Esophagus muscularis mucosa (tissue), 4 donors: ENCODE data around the gene RFTN1. TPM values are rescaled to one million over a fixed set of nuclear protein-coding genes. Genes with fewer than 3 reads are reported as not detected.

Source experiments
- DNase-seq: peaks from one replicate; pipeline ENCODE4 v3.0.0-alpha.2; 2017; ENCODE audit errors: extremely low spot score
- H3K27ac ChIP-seq, 4 donors: fragments of 200-600 bp; sonication (generic); replicated peaks in 1 of 4; 1 replicate in 3 of 4; 2 replicates in 1 of 4; pipeline ENCODE4 v1.5.1; 2016 to 2019; ENCODE audit warnings: mild to moderate bottlenecking in 1 of 4
- H3K27me3 ChIP-seq, 4 donors: fragments of 200-600 bp; sonication (generic); one replicate each; pipeline versions ENCODE4 v1.5.1 to v1.6.0; 2016 to 2019
- H3K36me3 ChIP-seq, 4 donors: fragments of 200-600 bp; sonication (generic); one replicate each; pipeline ENCODE4 v1.5.1; 2016 to 2019
- H3K4me1 ChIP-seq, 4 donors: fragments of 200-600 bp; sonication (generic); one replicate each; pipeline ENCODE4 v1.5.1; 2016 to 2019
- H3K4me3 ChIP-seq, 4 donors: fragments of 200-600 bp; sonication (generic); 1 replicate in 2 of 4; 2 replicates in 2 of 4; pipeline ENCODE4 v1.5.1; 2016 to 2019; ENCODE audit warnings: mild to moderate bottlenecking in 4 of 4, moderate library complexity in 1 of 4
- H3K9me3 ChIP-seq, 4 donors: fragments of 200-600 bp; sonication (generic); 1 replicate in 3 of 4; 2 replicates in 1 of 4; pipeline ENCODE4 v1.5.1; 2016 to 2019
- EP300 ChIP-seq: sonication (generic); formaldehyde crosslinking; IDR thresholded peaks from one replicate; pipeline ENCODE4 v1.6.1; 2017; ENCODE audit warnings: antibody characterized with exemption
- POLR2A ChIP-seq: fragments of 450-650 bp; IDR thresholded peaks from one replicate; pipeline ENCODE4 v1.6.1; 2017; ENCODE audit warnings: antibody characterized with exemption, moderate library complexity, mild to moderate bottlenecking, low read depth
- POLR2AphosphoS5 ChIP-seq, 2 donors: sonication (generic); formaldehyde crosslinking; IDR thresholded peaks; one replicate each; pipeline ENCODE4 v1.6.1; 2017; ENCODE audit warnings: antibody characterized with exemption in 2 of 2
- WGBS: methylation state at CpG from one replicate; pipeline ENCODE4 v1.1.5; 2018; 5-methylcytosine and 5-hydroxymethylcytosine counted together
- intact Hi-C: fragments of 100-400 bp; cut with DNase I; formaldehyde crosslinking; loops from one replicate; pipeline ENCODE4 v1.15.1; 2023
- total RNA-seq, 4 donors: library from RNA; depleted of rRNA; stranded (reverse); fragments of >200 nt; gene quantifications; one replicate each; pipeline versions ENCODE4 v1.1.0 to v1.2.1, GENCODE V29; 2016
- TF ChIP-seq, protein P1 (sequence below), 3 experiments: fragments of 200-600 bp in 2 of 3; fragments of 450-650 bp in 1 of 3; sonication (generic) in 2 of 3; IDR thresholded peaks; one replicate each; pipeline ENCODE4 v1.5.1; 2017 to 2019; ENCODE audit warnings: antibody characterized with exemption in 3 of 3, mild to moderate bottlenecking in 2 of 3, moderate library complexity in 1 of 3

Gene RFTN1
- total RNA-seq, 4 donors from 2014 or later = 79.7 to 142 (median 104) TPM

DNA sequence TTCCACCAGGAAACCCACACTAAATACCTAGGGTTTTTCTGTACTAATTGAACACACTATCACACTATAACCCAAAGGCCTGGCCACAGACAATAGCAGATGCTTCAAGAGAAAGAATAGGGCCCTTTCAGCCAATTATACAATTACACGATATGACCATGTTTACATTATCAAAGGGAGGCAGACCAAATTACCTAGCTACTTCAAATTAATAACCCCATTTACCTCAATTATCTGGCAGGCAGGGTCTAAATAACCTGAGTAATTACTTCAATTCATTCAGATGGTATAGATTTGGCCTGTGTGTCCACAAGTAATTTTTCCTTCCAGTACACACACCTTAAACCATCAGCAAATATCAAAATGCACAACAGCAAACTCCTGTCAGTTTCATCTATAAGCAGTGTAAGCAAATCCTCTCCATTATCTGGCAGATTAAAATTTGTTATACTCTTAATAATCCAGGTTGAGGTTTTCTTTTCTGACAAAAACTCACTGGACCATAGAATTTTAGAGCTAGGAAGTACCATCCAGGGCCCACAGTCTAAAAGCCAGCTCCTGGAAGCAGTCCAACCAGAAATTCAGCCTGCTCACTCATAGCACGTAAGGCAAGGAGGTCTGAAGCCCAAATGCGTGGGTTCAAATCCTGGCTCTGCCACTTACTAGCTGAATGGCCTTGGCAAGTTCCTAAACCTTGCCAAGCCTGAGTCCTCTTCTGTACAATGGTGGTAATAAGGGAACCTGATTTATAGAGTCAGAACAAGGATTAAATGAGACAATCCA, 51.8 kb downstream of the RFTN1 start:
- Histone ChIP-seq H3K4me3 (no peak overlapping the region), H3K9me3 (no peaks in the 10 kb centered on the region), H3K27ac (no peak overlapping the region), H3K36me3 (peaks cover 0 to 4% (median 0%) of the 10 kb centered on the region in 4 donors), H3K4me1 (peaks cover 3 to 64% (median 39%) of the 10 kb centered on the region in 4 donors), H3K27me3 (no peaks in the 10 kb centered on the region)
- TF ChIP-seq EP300 = no peak
- no peak for TF ChIP-seq POLR2A
- TF ChIP-seq POLR2AphosphoS5 (IDR thresholded peaks at IDR 0.05) = no peak
- TF ChIP-seq, protein P1, sequence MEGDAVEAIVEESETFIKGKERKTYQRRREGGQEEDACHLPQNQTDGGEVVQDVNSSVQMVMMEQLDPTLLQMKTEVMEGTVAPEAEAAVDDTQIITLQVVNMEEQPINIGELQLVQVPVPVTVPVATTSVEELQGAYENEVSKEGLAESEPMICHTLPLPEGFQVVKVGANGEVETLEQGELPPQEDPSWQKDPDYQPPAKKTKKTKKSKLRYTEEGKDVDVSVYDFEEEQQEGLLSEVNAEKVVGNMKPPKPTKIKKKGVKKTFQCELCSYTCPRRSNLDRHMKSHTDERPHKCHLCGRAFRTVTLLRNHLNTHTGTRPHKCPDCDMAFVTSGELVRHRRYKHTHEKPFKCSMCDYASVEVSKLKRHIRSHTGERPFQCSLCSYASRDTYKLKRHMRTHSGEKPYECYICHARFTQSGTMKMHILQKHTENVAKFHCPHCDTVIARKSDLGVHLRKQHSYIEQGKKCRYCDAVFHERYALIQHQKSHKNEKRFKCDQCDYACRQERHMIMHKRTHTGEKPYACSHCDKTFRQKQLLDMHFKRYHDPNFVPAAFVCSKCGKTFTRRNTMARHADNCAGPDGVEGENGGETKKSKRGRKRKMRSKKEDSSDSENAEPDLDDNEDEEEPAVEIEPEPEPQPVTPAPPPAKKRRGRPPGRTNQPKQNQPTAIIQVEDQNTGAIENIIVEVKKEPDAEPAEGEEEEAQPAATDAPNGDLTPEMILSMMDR (IDR thresholded peaks at IDR 0.05) = no peak
- intact Hi-C loops = no loop called here
- DNase-seq = no peak
- whole genome bisulfite sequencing = 87% methylated on average over 3 of the region's 3 CpGs

DNA sequence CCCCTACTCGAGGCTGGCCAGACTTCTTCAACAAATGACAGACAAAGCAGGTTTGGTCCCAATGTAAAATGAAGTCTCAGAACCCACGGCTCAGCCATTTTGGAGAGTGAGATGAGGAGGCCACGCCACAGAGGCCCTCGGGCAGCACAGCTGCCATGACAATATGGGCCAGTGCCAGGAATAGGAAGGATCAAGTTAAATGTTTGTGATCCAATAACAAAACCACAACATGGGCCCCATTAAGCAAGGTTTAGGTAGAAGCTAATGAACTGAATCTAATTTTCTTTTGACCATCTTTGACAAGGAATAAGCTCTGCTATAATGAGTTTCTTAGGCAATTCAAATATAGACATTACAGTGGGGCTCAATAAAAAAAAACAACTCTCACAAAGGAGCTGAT, 52.6 kb downstream of the RFTN1 start:
- H3K27ac ChIP-seq = no peak overlapping the region
- H3K4me1 ChIP-seq = peaks cover 3 to 63% (median 41%) of the 10 kb centered on the region in 4 donors
- TF ChIP-seq, protein P1 (IDR thresholded peaks at IDR 0.05) = no peak
- no peak for TF ChIP-seq EP300
- H3K36me3 ChIP-seq = peaks cover 0 to under 1% (median 0%) of the 10 kb centered on the region in 4 donors
- no peaks in the 10 kb centered on the region for H3K27me3 ChIP-seq
- 97% methylated on average over 4 of the region's 4 CpGs for WGBS
- no peak for DNase-seq
- intact Hi-C loops = no loop called here
- no peaks in the 10 kb centered on the region for H3K9me3 ChIP-seq
- no peak overlapping the region for H3K4me3 ChIP-seq

DNA sequence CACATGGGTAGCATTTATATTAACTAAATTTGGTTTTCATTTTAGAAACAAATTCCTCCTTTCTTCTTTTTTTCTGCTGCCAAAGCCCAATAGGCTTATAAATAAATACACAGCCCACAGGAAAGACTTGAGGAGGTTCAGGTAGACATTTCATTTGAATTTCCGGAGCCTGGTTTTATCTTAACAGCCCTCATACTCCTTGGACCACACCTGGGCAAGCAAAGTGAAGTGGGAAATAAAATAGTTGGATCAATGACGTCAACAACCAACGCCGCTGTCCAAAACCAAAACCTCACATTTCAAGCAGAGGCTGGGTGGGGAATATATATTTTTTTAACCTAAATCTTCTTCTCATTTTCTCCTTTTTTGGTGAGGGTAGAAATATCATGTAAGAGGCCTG, 53.2 kb downstream of the RFTN1 start:
- Histone ChIP-seq H3K4me3 (no peak overlapping the region), H3K9me3 (no peaks in the 10 kb centered on the region), H3K27ac (no peak overlapping the region), H3K4me1 (peaks cover 3 to 58% (median 40%) of the 10 kb centered on the region in 4 donors), H3K36me3 (no peaks in the 10 kb centered on the region), H3K27me3 (no peaks in the 10 kb centered on the region)
- WGBS = 98% methylated on average over 4 of the region's 4 CpGs
- TF ChIP-seq, protein P1 (IDR thresholded peaks at IDR 0.05) = no peak
- TF ChIP-seq EP300 (no peak), POLR2A (no peak), POLR2AphosphoS5 (IDR thresholded peaks at IDR 0.05) (no peak)
- no peak for DNase-seq
- intact Hi-C loops = no loop called here

DNA sequence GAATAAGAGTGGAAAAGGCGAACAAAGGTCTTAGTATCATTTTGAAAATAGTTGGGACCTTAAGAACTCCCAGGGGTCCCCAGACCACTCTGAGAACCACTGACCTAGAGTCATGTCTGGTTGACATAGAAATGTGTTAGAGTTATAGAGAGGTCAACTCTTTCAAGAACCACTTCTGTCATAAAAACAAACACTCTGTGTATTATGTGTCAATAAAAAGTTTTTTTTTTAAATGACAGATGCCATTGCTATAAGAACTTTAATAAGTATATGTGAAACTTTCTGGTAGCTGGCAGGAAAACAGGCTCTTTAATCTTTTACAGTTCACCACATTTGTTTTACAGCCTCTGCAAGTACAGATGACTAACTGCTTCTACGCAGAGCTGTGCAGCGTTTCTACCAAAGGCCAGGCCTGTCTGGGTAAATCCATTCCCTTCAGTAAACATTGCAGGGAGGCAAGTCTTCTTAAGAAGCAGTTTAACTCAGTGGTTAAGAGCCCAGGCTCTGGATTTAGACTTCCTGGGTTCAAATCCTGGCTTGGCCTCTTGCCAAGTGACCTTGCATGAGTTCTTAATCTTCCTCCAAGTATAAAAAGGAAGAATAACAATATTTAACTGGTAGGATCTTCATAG, 56.6 kb downstream of the RFTN1 start:
- 65% methylated on average over 3 of the region's 3 CpGs for WGBS
- Histone ChIP-seq H3K36me3 (no peaks in the 10 kb centered on the region), H3K9me3 (no peaks in the 10 kb centered on the region), H3K27me3 (no peaks in the 10 kb centered on the region), H3K4me1 (peaks cover 0 to 45% (median 32%) of the 10 kb centered on the region in 4 donors), H3K4me3 (no peak overlapping the region), H3K27ac (peak overlapping the region; percentile 21 to 52 (median 35))
- intact Hi-C loops = no loop called here
- TF ChIP-seq POLR2AphosphoS5 (IDR thresholded peaks at IDR 0.05) = no peak
- no peak for TF ChIP-seq EP300
- no peak for TF ChIP-seq POLR2A
- TF ChIP-seq, protein P1 (IDR thresholded peaks at IDR 0.05) = no peak
- DNase-seq = no peak
